ENCODE measurements around the gene LINC01488. TPM values are rescaled to one million over a fixed set of nuclear protein-coding genes. Genes with fewer than 3 reads are reported as not detected.

LINC01488 gene
- total RNA-seq, 2 donors from 2014 or later = not detected

GRCh38 chr11:69443968-69444364, 37.5 kb upstream of the LINC01488 start:
- Histone ChIP-seq H3K27me3 (no peaks in the 10 kb centered on the region), H3K9me3 (no peaks in the 10 kb centered on the region), H3K4me3 (no peak overlapping the region), H3K9ac (ENCODE audit: low read depth in 2 of 2, low read length in 2 of 2) (peak overlapping the region; percentile 6 to 73), H3K36me3 (no peaks in the 10 kb centered on the region), H3K27ac (peak overlapping the region; percentile 52), H3K4me1 (peaks cover 12% of the 10 kb centered on the region)
- intact Hi-C loops (cut with DNase I) = loop anchor here (5.0 kb wide), 1 partner anchor 198 kb away; the partner anchor contains the start of gene CCND1
- no peak for TF ChIP-seq CTCF (IDR thresholded peaks at IDR 0.05)
- DNase-seq = no peak

GRCh38 chr11:69444381-69445130, 36.9 kb upstream of the LINC01488 start:
- Histone ChIP-seq H3K9me3 (no peaks in the 10 kb centered on the region), H3K4me1 (peaks cover 12% of the 10 kb centered on the region), H3K4me3 (no peak overlapping the region), H3K9ac (ENCODE audit: low read depth in 2 of 2, low read length in 2 of 2) (peak overlapping the region; percentile 5 to 6), H3K27me3 (no peaks in the 10 kb centered on the region), H3K36me3 (no peaks in the 10 kb centered on the region), H3K27ac (peak overlapping the region; percentile 52)
- peak; percentile 41 for DNase-seq
- no peak for TF ChIP-seq CTCF (IDR thresholded peaks at IDR 0.05)
- intact Hi-C loops (cut with DNase I) = loop anchor here (5.0 kb wide), 1 partner anchor 198 kb away; the partner anchor contains the start of gene CCND1

GRCh38 chr11:69445131-69445470, 36.4 kb upstream of the LINC01488 start:
- no peaks in the 10 kb centered on the region for H3K9me3 ChIP-seq
- intact Hi-C loops (cut with DNase I) = no loop called here
- DNase-seq = no peak
- H3K36me3 ChIP-seq = no peaks in the 10 kb centered on the region
- TF ChIP-seq CTCF (IDR thresholded peaks at IDR 0.05) = no peak
- H3K4me3 ChIP-seq = no peak overlapping the region
- no peaks in the 10 kb centered on the region for H3K27me3 ChIP-seq
- H3K27ac ChIP-seq = no peak overlapping the region
- H3K9ac ChIP-seq (ENCODE audit: low read depth in 2 of 2, low read length in 2 of 2) = peak overlapping the region in 1 of 2 donors; percentile 5
- peaks cover 12% of the 10 kb centered on the region for H3K4me1 ChIP-seq

- TF ChIP-seq CTCF (IDR thresholded peaks at IDR 0.05) = no peak
- intact Hi-C loops (cut with DNase I) = no loop called here
- Histone ChIP-seq H3K27ac (no peak overlapping the region), H3K36me3 (no peaks in the 10 kb centered on the region), H3K4me1 (peaks cover 12% of the 10 kb centered on the region), H3K4me3 (no peak overlapping the region), H3K27me3 (no peaks in the 10 kb centered on the region), H3K9ac (ENCODE audit: low read depth in 2 of 2, low read length in 2 of 2) (no peak overlapping the region), H3K9me3 (no peaks in the 10 kb centered on the region)
- DNase-seq = no peak
Observed at GRCh38 chr11:69446108-69446507, 35.4 kb upstream of the LINC01488 start.

- TF ChIP-seq CTCF (IDR thresholded peaks at IDR 0.05) = no peak
- no peak for DNase-seq
- H3K9me3 ChIP-seq = no peaks in the 10 kb centered on the region
- no peak overlapping the region for H3K4me3 ChIP-seq
- intact Hi-C loops (cut with DNase I) = no loop called here
- H3K27me3 ChIP-seq = no peaks in the 10 kb centered on the region
- H3K27ac ChIP-seq = no peak overlapping the region
- no peaks in the 10 kb centered on the region for H3K36me3 ChIP-seq
- H3K4me1 ChIP-seq = peaks cover 12% of the 10 kb centered on the region
- no peak overlapping the region for H3K9ac ChIP-seq (ENCODE audit: low read depth in 2 of 2, low read length in 2 of 2)
Observed at GRCh38 chr11:69447786-69448185, 33.7 kb upstream of the LINC01488 start.
